Loucy (cell line): ENCODE measurements around the gene ANKRD36.
"Not testable (repeated sequence)": the region's sequence is repeated elsewhere in the genome, so short reads cannot be mapped to it uniquely, and the experiment has no call there.

Source experiments
- CTCF ChIP-seq: fragments of 200-600 bp; sonication (generic); conservative IDR thresholded peaks from 2 replicates; pipeline ENCODE4 v1.5.1; 2014; ENCODE audit warnings: mild to moderate bottlenecking, antibody characterized with exemption, low read length
- EZH2phosphoT487 ChIP-seq: fragments of 200-600 bp; IDR thresholded peaks from 2 replicates; pipeline ENCODE4 v1.6.1; 2018; ENCODE audit warnings: antibody characterized with exemption, mild to moderate bottlenecking, moderate library complexity, borderline replicate concordance

- TF ChIP-seq CTCF, EZH2phosphoT487: not testable (repeated sequence)
Observed at GRCh38 chr2:97106878-97107277, 6.1 kb upstream of the ANKRD36 start.
